ENCODE results near the gene CEP128.

Gene CEP128

GRCh38 chr14:80681651-80682050 is 259.9 kb downstream of the CEP128 start:
- no peak for DNase-seq (ENCODE audit: low read depth in 1 of 2, low spot score in 1 of 2)

- DNase-seq (ENCODE audit: low read depth in 1 of 2, low spot score in 1 of 2), result no peak
These were observed 262.3 kb downstream of the CEP128 start for GRCh38 chr14:80679273-80679672.

GRCh38 chr14:80678436-80678835 is 263.1 kb downstream of the CEP128 start:
- DNase-seq (ENCODE audit: low read depth in 1 of 2, low spot score in 1 of 2), result no peak

- no peak for DNase-seq (ENCODE audit: low read depth in 1 of 2, low spot score in 1 of 2)
These were observed 272.1 kb downstream of the CEP128 start for GRCh38 chr14:80669426-80669825.

GRCh38 chr14:80664576-80664975 is 277.0 kb downstream of the CEP128 start:
- DNase-seq (ENCODE audit: low read depth in 1 of 2, low spot score in 1 of 2), result no peak

GRCh38 chr14:80663541-80663940 is 278.0 kb downstream of the CEP128 start:
- DNase-seq (ENCODE audit: low read depth in 1 of 2, low spot score in 1 of 2), result no peak

GRCh38 chr14:80659783-80660182 is 281.8 kb downstream of the CEP128 start:
- no peak for DNase-seq (ENCODE audit: low read depth in 1 of 2, low spot score in 1 of 2)

GRCh38 chr14:80658733-80659132 is 282.8 kb downstream of the CEP128 start:
- DNase-seq (ENCODE audit: low read depth in 1 of 2, low spot score in 1 of 2), result no peak

GRCh38 chr14:80658155-80658554 is 283.4 kb downstream of the CEP128 start:
- no peak for DNase-seq (ENCODE audit: low read depth in 1 of 2, low spot score in 1 of 2)

GRCh38 chr14:80653956-80654355 is 287.6 kb downstream of the CEP128 start:
- no peak for DNase-seq (ENCODE audit: low read depth in 1 of 2, low spot score in 1 of 2)

GRCh38 chr14:80645667-80646413 is 295.7 kb downstream of the CEP128 start:
- DNase-seq (ENCODE audit: low read depth in 1 of 2, low spot score in 1 of 2), result no peak

GRCh38 chr14:80644826-80645225 is 296.7 kb downstream of the CEP128 start:
- no peak for DNase-seq (ENCODE audit: low read depth in 1 of 2, low spot score in 1 of 2)

- DNase-seq (ENCODE audit: low read depth in 1 of 2, low spot score in 1 of 2), result no peak
These were observed 302.7 kb downstream of the CEP128 start for GRCh38 chr14:80638620-80639515.

GRCh38 chr14:80637756-80638619 is 303.6 kb downstream of the CEP128 start:
- no peak for DNase-seq (ENCODE audit: low read depth in 1 of 2, low spot score in 1 of 2)

- DNase-seq (ENCODE audit: low read depth in 1 of 2, low spot score in 1 of 2), result no peak
These were observed 305.5 kb downstream of the CEP128 start for GRCh38 chr14:80636071-80636470.

- no peak for DNase-seq (ENCODE audit: low read depth in 1 of 2, low spot score in 1 of 2)
These were observed 307.3 kb downstream of the CEP128 start for GRCh38 chr14:80634106-80634758.

- no peak for DNase-seq (ENCODE audit: low read depth in 1 of 2, low spot score in 1 of 2)
These were observed 311.9 kb downstream of the CEP128 start for GRCh38 chr14:80629606-80630005.

GRCh38 chr14:80628547-80628946 is 313.0 kb downstream of the CEP128 start:
- no peak for DNase-seq (ENCODE audit: low read depth in 1 of 2, low spot score in 1 of 2)

GRCh38 chr14:80627745-80628144 is 313.8 kb downstream of the CEP128 start:
- no peak for DNase-seq (ENCODE audit: low read depth in 1 of 2, low spot score in 1 of 2)

- no peak for DNase-seq (ENCODE audit: low read depth in 1 of 2, low spot score in 1 of 2)
These were observed 317.0 kb downstream of the CEP128 start for GRCh38 chr14:80624581-80624980.

- no peak for DNase-seq (ENCODE audit: low read depth in 1 of 2, low spot score in 1 of 2)
These were observed 319.8 kb downstream of the CEP128 start for GRCh38 chr14:80621701-80622100.
